Activated naive CD8-positive, alpha-beta T cell treated with anti-CD3 and anti-CD28 coated beads for 36 hours (primary cell): ENCODE measurements around the gene PI4K2A. TPM values are rescaled to one million over a fixed set of nuclear protein-coding genes. Genes with fewer than 3 reads are reported as not detected.
"Not testable (repeated sequence)": the region's sequence is repeated elsewhere in the genome, so short reads cannot be mapped to it uniquely, and the experiment has no call there.

Experiments used
- DNase-seq: peaks from one replicate; pipeline ENCODE4 v3.0.0; 2021
- H3K27ac Mint-ChIP-seq: one replicate; pipeline ENCODE4 v1.8.0; 2022; ENCODE audit warnings: mild to moderate bottlenecking, moderate library complexity, mixed read lengths
- H3K27me3 Mint-ChIP-seq: one replicate; pipeline ENCODE4 v1.8.0; 2022; ENCODE audit warnings: mild to moderate bottlenecking, mixed read lengths
- H3K36me3 Mint-ChIP-seq: one replicate; pipeline ENCODE4 v1.8.0; 2021; ENCODE audit warnings: mild to moderate bottlenecking, mixed read lengths
- H3K4me1 Mint-ChIP-seq: one replicate; pipeline ENCODE4 v1.8.0; 2021; ENCODE audit warnings: mixed read lengths
- H3K4me3 Mint-ChIP-seq: one replicate; pipeline ENCODE4 v1.8.0; 2022; ENCODE audit warnings: mild to moderate bottlenecking, moderate library complexity, mixed read lengths
- H3K9me3 Mint-ChIP-seq: one replicate; pipeline ENCODE4 v1.8.0; 2022; ENCODE audit warnings: mixed read lengths
- total RNA-seq, 2 experiments: library from RNA; stranded (reverse); gene quantifications; one replicate each; pipeline ENCODE4 v1.2.3, GENCODE V29; 2021

The PI4K2A gene
- total RNA-seq, 2 experiments from 2014 or later, result 10.8 to 11.7 TPM

DNA sequence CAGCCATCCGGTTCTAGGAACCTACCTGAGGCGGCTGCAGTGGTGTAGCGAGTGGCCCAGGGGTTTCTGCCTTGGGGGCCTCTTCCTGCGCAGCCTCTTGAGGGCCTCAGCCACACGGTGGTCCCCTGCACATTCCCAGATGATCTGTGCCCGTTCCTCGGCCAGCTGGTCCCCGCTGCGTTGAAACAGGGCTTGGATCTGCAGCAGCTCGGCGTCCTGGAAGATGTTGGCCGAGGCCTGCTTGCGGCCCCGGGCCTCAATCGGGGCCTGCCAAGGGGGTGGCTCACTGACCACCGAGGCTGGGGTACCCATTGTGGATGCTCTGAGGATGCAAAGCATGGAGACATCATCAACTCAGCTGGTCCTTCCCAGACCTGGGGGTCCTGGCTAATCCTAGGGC lies 39.1 kb downstream of the PI4K2A start:
- DNase-seq, result no peak
- no peaks in the 10 kb centered on the region for H3K27me3 Mint-ChIP-seq
- H3K9me3 Mint-ChIP-seq, result no peaks in the 10 kb centered on the region
- H3K36me3 Mint-ChIP-seq, result no peaks in the 10 kb centered on the region
- no peak overlapping the region for H3K27ac Mint-ChIP-seq
- H3K4me1 Mint-ChIP-seq, result peaks cover 2% of the 10 kb centered on the region
- H3K4me3 Mint-ChIP-seq, result no peak overlapping the region

DNA sequence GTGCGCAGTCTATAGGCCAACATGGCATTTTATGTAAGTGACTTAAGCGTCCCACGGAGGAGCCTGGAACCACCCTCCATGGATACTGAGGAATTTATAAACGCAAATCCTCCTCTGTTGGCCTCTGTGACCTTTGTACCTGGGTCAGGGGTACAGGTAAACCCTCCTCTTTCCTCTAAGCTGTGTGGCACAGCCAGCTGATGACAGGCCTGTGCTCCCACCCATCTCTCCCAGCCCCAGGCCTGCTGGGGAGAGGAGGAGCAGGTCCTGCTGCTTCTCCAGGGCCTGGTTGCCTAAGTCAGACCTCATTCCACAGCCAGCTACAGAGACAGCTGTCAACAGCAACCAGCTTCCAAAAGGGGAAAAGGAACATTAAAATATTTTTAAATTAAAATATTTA lies 41.6 kb downstream of the PI4K2A start:
- H3K4me3 Mint-ChIP-seq, result no peak overlapping the region
- peaks cover 8% of the 10 kb centered on the region for H3K4me1 Mint-ChIP-seq
- DNase-seq, result no peak
- no peaks in the 10 kb centered on the region for H3K36me3 Mint-ChIP-seq
- no peaks in the 10 kb centered on the region for H3K9me3 Mint-ChIP-seq
- H3K27ac Mint-ChIP-seq, result no peak overlapping the region
- no peaks in the 10 kb centered on the region for H3K27me3 Mint-ChIP-seq

DNA sequence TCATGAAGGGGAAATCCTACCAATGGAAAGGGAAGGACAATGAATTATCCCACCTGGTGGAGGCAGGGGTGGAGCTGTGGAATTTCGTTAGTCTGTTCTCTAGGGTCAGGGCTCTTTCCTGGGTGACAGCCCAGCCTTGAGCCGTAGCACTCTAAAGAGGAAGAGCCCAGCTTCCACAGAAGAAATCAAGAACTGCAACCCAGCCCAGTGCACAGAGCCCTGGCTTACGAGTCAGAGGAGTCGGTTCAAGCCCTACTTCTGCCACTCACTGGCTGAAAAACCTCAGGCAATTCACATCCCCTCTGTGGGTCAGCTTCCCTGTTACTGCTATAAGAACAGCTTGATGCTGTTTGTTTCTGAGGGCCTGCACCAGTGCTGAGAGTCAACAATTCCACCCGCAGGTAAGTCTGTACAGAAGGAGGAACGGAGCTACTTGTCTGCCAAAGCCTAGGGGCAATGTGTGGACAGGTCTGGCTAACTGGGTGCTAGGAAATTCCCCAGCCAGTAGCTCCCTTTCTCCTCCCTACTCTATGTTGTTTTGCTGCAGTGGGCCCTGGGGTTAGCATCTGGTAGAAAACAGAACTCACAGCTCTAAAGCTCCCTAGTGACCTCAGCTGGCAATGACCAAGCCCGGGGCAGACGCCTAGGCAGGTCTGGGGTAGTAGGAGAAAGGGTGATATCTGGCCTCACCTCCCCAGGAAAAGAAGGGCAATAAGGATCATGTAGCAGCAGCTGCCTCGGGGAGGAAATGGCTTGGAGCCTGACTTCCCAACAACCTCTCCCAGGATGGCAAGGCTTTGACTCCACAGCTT lies 43.3 kb downstream of the PI4K2A start:
- peaks cover 18% of the 10 kb centered on the region for H3K4me1 Mint-ChIP-seq

DNA sequence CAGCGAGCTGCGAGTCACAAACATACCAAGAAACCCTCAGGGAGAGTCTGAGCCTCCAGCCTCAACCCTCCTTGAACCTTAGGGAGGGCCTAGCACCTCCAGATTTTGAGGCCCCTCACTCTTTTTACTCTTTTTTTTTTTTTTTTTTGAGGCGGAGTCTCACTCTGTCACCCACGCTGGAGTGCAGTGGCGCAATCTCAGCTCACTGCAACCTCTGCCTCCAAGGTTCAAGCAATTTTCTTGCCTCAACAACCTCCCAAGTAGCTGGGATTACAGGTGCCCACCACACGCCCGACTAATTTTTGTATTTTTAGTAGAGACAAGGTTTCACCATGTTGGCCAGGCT lies 43.9 kb downstream of the PI4K2A start:
- DNase-seq, H3K4me3 Mint-ChIP-seq, H3K27me3 Mint-ChIP-seq, H3K36me3 Mint-ChIP-seq, H3K27ac Mint-ChIP-seq, H3K9me3 Mint-ChIP-seq: not testable (repeated sequence)
- peaks cover 18% of the 10 kb centered on the region for H3K4me1 Mint-ChIP-seq

More for the DNA sequence above, 43.3 kb downstream of the PI4K2A start:
- H3K36me3 Mint-ChIP-seq, result no peaks in the 10 kb centered on the region
- H3K9me3 Mint-ChIP-seq, result no peaks in the 10 kb centered on the region
- no peak for DNase-seq
- no peaks in the 10 kb centered on the region for H3K27me3 Mint-ChIP-seq
- no peak overlapping the region for H3K4me3 Mint-ChIP-seq
- no peak overlapping the region for H3K27ac Mint-ChIP-seq

DNA sequence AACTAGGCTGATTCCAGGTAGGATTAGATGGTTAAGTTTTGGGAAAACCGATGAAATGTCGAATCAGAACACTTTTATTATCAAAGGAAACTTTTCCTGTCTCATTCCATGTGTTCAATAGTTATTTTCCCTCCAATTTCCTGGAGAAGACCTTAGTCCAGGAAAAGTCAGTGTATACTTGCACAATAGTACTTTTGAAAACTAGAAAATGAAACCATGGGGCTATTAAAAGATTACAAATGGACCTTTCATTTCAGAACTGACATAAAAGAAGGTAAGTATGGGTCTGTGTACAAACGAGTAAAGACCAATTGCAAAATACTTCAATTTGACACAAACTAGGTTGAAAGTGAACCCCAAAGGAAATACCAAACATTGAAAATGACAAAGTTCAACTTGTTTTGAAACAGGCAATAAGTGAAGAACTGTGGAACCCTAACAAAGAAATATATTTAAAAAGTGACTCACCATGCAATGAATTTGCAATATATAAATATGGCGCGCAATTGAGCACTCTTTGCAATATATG lies 44.5 kb downstream of the PI4K2A start:
- Mint-ChIP-seq H3K27ac (no peak overlapping the region), H3K9me3 (no peaks in the 10 kb centered on the region), H3K4me3 (no peak overlapping the region), H3K27me3 (no peaks in the 10 kb centered on the region), H3K36me3 (no peaks in the 10 kb centered on the region), H3K4me1 (peaks cover 18% of the 10 kb centered on the region)
- no peak for DNase-seq

DNA sequence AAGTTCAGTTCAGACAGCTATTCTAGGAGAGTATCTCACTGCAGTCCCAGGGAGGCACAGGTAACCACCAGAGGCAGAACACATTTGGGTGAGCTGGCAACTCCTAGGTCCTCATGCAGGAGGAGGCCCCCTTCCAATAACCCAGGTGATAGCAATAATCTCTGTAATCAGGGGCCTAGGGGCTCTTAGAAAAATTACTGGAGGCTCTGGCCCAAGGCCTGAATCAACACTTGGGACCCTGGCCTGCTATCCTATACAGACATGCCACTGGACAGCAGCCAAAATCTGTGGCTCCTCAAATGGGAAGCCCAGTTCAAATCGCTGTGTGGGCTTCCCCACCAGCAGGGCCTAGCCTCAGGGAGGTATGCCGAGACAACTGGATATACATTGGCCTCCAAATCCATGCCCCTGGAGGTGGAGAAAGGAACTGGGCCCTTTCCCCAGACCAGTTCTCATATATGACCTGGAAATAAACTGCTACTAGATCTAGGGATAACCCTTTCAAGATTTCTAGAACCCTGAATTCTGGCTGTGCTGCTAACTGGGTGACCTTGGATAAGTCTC lies 45.0 kb downstream of the PI4K2A start:
- Mint-ChIP-seq H3K4me3 (no peak overlapping the region), H3K36me3 (no peaks in the 10 kb centered on the region), H3K9me3 (no peaks in the 10 kb centered on the region), H3K27me3 (no peaks in the 10 kb centered on the region), H3K27ac (no peak overlapping the region), H3K4me1 (peaks cover 18% of the 10 kb centered on the region)
- no peak for DNase-seq

DNA sequence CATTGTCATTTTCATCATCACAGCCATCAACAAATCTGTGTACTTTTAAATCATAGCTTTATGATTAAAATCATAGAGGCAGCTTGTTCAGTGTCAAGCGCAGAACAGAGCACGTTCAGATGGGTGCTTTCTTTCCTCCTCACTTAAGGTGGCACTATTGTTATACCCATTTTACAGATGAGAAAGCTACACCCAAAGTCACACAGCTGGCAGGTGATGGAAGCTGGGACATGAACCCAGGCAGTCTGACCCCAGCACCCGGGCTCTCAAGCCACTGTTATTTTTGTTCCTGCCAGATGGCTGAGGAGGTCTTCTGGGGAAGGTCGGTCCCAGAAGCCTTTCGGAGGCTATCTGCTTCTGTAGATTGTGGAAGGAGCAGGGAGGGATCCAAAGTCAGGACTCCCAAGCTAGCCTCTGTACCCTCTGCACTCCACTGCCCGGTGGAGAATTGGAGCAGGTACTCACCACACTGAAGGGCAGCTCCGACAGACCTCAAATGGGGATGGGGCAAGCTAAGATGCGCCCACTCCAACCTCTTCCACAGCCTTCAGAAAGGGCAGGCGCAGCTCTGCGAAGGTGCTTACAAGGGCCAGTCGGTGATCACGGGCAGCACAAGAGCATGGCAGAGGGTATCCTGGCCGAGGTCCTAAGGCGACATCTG lies 46.0 kb downstream of the PI4K2A start:
- Mint-ChIP-seq H3K4me3 (peak overlapping the region; percentile 79), H3K4me1 (peaks cover 18% of the 10 kb centered on the region), H3K27ac (no peak overlapping the region), H3K9me3 (no peaks in the 10 kb centered on the region), H3K36me3 (no peaks in the 10 kb centered on the region), H3K27me3 (no peaks in the 10 kb centered on the region)
- DNase-seq, result no peak

DNA sequence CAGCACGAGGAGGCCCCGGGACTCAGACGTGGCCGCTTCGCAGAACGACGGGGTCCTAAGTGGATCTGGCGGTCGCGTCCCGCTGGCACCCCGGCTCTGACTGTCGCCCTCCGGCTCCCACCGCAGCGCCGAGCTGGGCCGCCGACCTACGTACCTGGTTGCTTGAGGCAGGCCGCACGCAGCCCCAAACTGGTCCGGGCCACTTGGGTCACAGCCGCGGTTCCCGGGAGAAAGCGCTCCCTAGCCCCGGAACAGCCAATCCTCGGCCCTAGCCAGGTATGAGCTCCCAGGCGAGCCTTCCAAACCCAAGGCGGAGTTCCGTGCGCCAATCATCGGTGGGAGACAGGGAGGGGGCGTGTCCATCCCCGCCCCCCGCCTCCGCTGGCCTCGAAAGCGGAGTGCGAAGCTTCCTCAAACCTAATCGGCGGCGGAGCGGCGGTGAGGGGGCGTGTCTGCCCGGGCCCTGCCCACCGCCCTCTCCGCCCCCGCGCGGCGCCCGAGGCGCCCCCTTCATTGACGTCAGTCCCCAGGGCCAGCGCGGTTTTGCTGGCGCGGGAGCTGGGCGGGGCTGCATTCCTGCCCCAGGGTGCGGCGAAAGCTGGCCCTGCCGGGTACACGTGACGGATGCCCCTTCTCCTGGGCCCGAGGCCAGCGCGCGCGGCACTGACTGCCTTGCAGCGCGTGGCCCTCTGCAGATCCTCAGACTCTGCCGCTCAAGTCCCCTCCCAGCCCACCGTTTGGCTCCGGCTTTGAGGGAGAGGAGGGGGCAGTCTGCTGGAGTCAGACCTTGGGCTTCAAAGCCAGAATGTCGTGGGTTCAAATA lies 46.7 kb downstream of the PI4K2A start, which contains the start of gene AVPI1:
TSS of gene AVPI1 (minus strand) at position 280 of the 823 bp plus-strand sequence. CDS start 7,336 bp downstream, outside the sequence.
- H3K36me3 Mint-ChIP-seq, result no peaks in the 10 kb centered on the region
- H3K27ac Mint-ChIP-seq, result peak within 1 kb of the TSS; percentile 65
- H3K4me3 Mint-ChIP-seq, result peak within 1 kb of the TSS; percentile 79
- peak; percentile 96 for DNase-seq
- H3K9me3 Mint-ChIP-seq, result no peaks in the 10 kb centered on the region
- H3K27me3 Mint-ChIP-seq, result no peaks in the 10 kb centered on the region
- H3K4me1 Mint-ChIP-seq, result peaks cover 18% of the 10 kb centered on the region

DNA sequence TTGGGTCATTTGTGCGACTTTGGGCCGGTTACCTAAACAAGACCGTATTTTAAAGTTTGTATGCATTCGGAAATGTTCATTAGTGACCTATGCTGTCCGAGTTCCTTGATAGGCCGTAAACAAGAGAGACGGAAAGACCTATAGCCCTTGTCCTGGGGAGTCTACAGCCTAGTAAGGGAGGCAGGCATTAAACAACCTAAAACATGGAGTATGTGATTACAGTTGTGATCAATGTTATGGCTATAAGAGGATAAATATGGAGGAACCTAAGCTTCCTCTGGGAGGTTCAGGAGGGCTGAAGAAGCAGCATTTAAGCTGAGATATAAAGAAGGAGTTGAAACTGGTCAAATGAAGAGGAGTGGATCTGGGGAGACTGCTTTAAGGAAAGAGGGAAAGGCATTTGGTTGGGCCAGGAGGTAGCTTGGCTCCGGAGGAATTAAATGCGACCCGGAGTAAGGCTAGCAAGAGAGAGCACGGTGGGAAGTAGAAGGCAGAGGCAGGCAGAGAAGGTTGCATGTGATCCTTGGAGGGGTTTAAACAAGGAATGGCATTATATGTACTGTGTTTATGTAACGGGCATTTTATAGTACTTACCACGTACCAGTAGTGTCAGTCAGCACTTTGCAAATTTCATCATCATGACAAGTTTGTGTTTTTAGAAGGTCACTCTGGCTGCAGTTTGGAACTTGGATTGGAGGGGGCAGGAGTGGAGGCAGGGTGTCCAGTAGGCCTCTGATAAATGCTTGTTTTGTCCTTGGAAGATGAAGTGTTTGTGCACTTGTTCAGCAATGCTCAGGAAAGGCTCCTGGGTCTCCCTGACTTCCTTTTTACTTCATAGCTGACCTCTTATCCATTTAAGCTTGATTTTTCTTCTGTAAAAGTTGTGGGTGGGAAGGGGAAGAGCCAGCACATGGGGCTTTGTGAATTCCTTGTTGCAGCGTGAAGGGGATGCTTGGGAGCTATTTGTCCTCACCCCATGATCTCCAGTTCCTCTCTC lies 47.6 kb downstream of the PI4K2A start:
- no peaks in the 10 kb centered on the region for H3K9me3 Mint-ChIP-seq
- no peaks in the 10 kb centered on the region for H3K36me3 Mint-ChIP-seq
- H3K27ac Mint-ChIP-seq, result peak overlapping the region; percentile 65
- H3K4me1 Mint-ChIP-seq, result peaks cover 16% of the 10 kb centered on the region
- DNase-seq, result no peak
- H3K27me3 Mint-ChIP-seq, result no peaks in the 10 kb centered on the region
- peak overlapping the region; percentile 79 for H3K4me3 Mint-ChIP-seq

DNA sequence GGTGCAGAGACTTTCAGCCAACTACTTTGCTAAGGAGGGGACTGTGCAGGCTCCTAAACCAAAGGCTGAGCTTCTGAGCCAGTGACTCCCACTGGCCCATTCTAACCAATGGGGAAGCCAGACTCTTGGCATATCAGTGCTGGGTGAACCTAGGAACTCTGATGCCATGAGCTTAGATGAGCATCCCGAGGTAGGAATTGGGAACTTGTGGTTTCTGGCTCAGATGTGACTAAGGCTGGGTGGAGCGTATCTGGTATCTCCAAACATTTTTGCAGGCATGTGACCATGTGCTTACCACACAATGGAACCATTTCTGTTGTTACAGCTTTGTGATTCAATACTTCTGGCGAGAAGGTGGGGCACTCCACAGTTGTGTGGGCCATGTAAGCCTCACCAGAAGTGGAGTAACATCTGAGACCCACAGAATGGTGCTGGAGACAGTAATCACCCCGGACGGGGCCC lies 49.1 kb downstream of the PI4K2A start:
- no peaks in the 10 kb centered on the region for H3K27me3 Mint-ChIP-seq
- no peak overlapping the region for H3K4me3 Mint-ChIP-seq
- no peaks in the 10 kb centered on the region for H3K9me3 Mint-ChIP-seq
- no peak for DNase-seq
- no peaks in the 10 kb centered on the region for H3K36me3 Mint-ChIP-seq
- H3K27ac Mint-ChIP-seq, result no peak overlapping the region
- peaks cover 16% of the 10 kb centered on the region for H3K4me1 Mint-ChIP-seq

DNA sequence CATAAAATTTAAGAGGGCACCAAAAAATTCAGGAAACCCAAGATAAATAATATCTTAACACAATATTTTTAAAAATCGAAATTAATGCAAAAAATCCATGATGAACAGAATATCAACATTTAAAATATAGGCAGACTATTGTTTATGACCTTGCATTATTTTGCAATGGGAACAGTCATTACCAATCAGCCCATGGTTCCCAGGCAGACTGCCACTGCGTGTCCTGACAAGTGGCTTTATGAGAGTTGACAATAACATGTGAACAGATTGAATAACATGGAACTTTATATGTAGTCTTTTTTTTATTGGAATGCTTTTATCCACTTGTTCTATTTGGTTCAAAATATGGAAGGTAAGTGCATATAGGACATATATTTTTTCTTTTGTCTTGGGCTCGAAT lies 49.7 kb downstream of the PI4K2A start:
- Mint-ChIP-seq H3K9me3 (no peaks in the 10 kb centered on the region), H3K4me3 (no peak overlapping the region), H3K36me3 (no peaks in the 10 kb centered on the region), H3K27ac (no peak overlapping the region), H3K4me1 (peaks cover 13% of the 10 kb centered on the region), H3K27me3 (no peaks in the 10 kb centered on the region)
- no peak for DNase-seq

DNA sequence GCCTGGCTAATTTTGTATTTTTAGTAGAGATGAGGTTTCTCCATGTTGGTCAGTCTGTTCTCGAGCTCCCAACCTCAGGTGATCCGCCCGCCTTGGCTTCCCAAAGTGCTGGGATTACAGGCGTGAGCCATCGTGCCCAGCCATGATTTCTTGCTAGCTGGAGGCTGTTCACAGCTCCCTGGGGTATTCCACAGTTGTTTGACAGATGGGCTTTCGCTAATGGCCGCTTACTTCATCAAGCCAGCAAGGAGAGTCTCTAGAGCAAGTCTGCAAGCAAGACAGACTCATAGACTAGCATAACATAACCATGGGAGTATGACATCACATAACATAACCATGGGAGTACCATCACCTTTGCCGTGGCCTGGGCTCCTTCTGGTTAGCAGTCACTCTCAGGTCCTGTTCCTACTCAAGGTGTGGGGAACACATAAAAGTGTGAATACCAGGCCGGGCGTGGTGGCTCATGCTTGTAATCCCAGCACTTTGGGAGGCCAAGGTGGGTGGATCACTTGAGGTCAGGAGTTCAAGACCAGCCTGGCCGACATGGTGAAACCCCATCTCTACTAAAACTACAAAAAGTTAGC lies 57.7 kb downstream of the PI4K2A start:
- H3K27me3 Mint-ChIP-seq, H3K4me1 Mint-ChIP-seq, H3K27ac Mint-ChIP-seq, H3K9me3 Mint-ChIP-seq, DNase-seq, H3K36me3 Mint-ChIP-seq, H3K4me3 Mint-ChIP-seq: not testable (repeated sequence)

DNA sequence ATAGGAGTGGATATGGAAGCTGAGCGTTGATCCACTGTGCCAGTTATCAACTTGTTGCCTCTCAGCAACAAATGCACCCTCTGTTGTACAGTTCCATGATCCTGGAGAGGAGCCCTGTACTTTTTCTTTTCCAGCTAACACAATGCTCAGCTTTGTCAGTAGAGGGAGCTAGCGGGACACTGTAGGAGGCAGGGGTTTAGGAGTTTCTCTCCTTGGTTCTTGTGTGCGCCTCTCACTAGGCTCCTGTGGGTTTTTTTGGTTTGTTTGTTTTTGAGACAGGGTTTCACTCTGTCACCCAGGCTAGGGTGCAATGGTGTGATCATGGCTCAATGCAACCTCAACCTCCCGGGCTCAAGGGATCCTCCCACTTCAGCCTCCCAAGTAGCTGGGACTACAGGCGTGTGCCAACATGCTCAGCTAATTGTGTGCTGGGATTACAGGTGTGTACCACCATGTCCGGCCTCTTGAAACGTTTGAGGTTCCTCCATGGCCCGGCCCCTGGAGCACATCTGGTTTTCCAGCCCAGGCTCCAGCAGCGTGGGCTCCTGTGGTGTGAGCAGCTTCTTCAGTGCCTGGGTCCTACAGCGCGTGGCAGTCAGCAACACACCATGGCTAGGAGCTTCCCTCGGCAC lies 61.1 kb downstream of the PI4K2A start:
- peak; percentile 32 for DNase-seq
- peaks cover 10% of the 10 kb centered on the region for H3K27me3 Mint-ChIP-seq
- no peak overlapping the region for H3K27ac Mint-ChIP-seq
- no peaks in the 10 kb centered on the region for H3K36me3 Mint-ChIP-seq
- no peaks in the 10 kb centered on the region for H3K9me3 Mint-ChIP-seq
- no peaks in the 10 kb centered on the region for H3K4me1 Mint-ChIP-seq
- H3K4me3 Mint-ChIP-seq, result no peak overlapping the region
